Measurements from ENCODE around the gene MGAT3. TPM values are rescaled to one million over a fixed set of nuclear protein-coding genes. Genes with fewer than 3 reads are reported as not detected.

MGAT3 gene
- total and polyA plus RNA-seq, 2 of the 13 experiments (the other 11 are each of a cell fraction or from before 2014, with no cell fraction given): 0.11 to 0.15 TPM

GRCh38 chr22:39508393-39508792, 51.6 kb downstream of the MGAT3 start:
- no TSS peak for BruUV-seq (replicated peaks)
- Histone ChIP-seq H3K27me3 (ENCODE audit: control insufficient read depth in 1 of 2, insufficient read depth in 2 of 2, low read length in 2 of 2) (no peaks in the 10 kb centered on the region), H3K9ac (ENCODE audit: insufficient read depth, low read depth, low read length) (no peak overlapping the region), H4K20me1 (ENCODE audit: insufficient read depth, low read length) (peaks cover 20% of the 10 kb centered on the region), H2AFZ (ENCODE audit: low read length) (no peak overlapping the region), H3K9me3 (ENCODE audit: low read length) (no peaks in the 10 kb centered on the region), H3K4me1 (ENCODE audit: insufficient read depth, low read length) (peaks cover 35% of the 10 kb centered on the region), H3K36me3 (replicated peaks in 1 of 2; ENCODE audit: control insufficient read depth in 1 of 2, insufficient read depth in 2 of 2, low read length in 2 of 2) (peaks cover 33 to 84% of the 10 kb centered on the region in 2 experiments), H3K79me2 (ENCODE audit: insufficient read depth, low read length) (peaks cover 60% of the 10 kb centered on the region), H3K4me2 (ENCODE audit: low read depth, low read length) (no peak overlapping the region), H3K27ac (ENCODE audit: extremely low read length, insufficient read depth, low read length) (no peak overlapping the region), H3K4me3 (replicated peaks in 1 of 3; ENCODE audit: insufficient read depth in 1 of 3, low read depth in 2 of 3, low read length in 3 of 3) (no peak overlapping the region)
- in situ Hi-C loops (cut with HindIII; ENCODE audit: extremely low pct_ligation_motif_present, low pct_unique_long_range_greater_than_20kb) (no loop called here), intact Hi-C loops (cut with micrococcal nuclease; ENCODE audit: unreplicated experiment) (no loop called here)
- ChIA-PET POLR2A (interaction anchor here (1.8 kb wide), 1 partner anchor 12 kb away, joined by 9 read pairs; the partner anchor contains the start of gene ATF4), CTCF (ENCODE audit: low intra/inter-chr PET ratio, low total read pairs) (no interaction called here)
- no peak for TF ChIP-seq HOXA3 (CRISPR knock-in tag; IDR thresholded peaks at IDR 0.05)
- FAIRE-seq: no peak
- WGBS (ENCODE audit: low lambda C conversion rate): 95% methylated on average over 4 of the region's 4 CpGs
- no peak for ATAC-seq
- no peak for DNase-seq (ENCODE audit: low spot score)

- no peak for FAIRE-seq
- peaks cover 50 to 88% of the 10 kb centered on the region in 2 experiments for H3K36me3 ChIP-seq (replicated peaks in 1 of 2; ENCODE audit: control insufficient read depth in 1 of 2, insufficient read depth in 2 of 2, low read length in 2 of 2)
- in situ Hi-C loops (cut with HindIII; ENCODE audit: extremely low pct_ligation_motif_present, low pct_unique_long_range_greater_than_20kb) (no loop called here), intact Hi-C loops (cut with micrococcal nuclease; ENCODE audit: unreplicated experiment) (no loop called here)
- peaks cover 19% of the 10 kb centered on the region for H3K4me1 ChIP-seq (ENCODE audit: insufficient read depth, low read length)
- CTCF ChIA-PET (ENCODE audit: low intra/inter-chr PET ratio, low total read pairs): no interaction called here
- H3K9ac ChIP-seq (ENCODE audit: insufficient read depth, low read depth, low read length): no peak overlapping the region
- BruUV-seq (replicated peaks): no TSS peak
- no peaks in the 10 kb centered on the region for H3K9me3 ChIP-seq (ENCODE audit: low read length)
- H3K4me2 ChIP-seq (ENCODE audit: low read depth, low read length): no peak overlapping the region
- H3K27ac ChIP-seq (ENCODE audit: extremely low read length, insufficient read depth, low read length): no peak overlapping the region
- H3K27me3 ChIP-seq (ENCODE audit: control insufficient read depth in 1 of 2, insufficient read depth in 2 of 2, low read length in 2 of 2): no peaks in the 10 kb centered on the region
- no peak for DNase-seq (ENCODE audit: low spot score)
- H3K79me2 ChIP-seq (ENCODE audit: insufficient read depth, low read length): peaks cover 44% of the 10 kb centered on the region
- H4K20me1 ChIP-seq (ENCODE audit: insufficient read depth, low read length): peaks cover 32% of the 10 kb centered on the region
- ATAC-seq: no peak
- no peak overlapping the region for H2AFZ ChIP-seq (ENCODE audit: low read length)
- WGBS (ENCODE audit: low lambda C conversion rate): 100% methylated on average over 4 of the region's 4 CpGs
- no peak overlapping the region for H3K4me3 ChIP-seq (replicated peaks in 1 of 3; ENCODE audit: insufficient read depth in 1 of 3, low read depth in 2 of 3, low read length in 3 of 3)
- TF ChIP-seq HNRNPK (IDR thresholded peaks at IDR 0.05; ENCODE audit: low read depth, low read length, poor library complexity, severe bottlenecking): no peak
- TF ChIP-seq ISX (CRISPR knock-in tag; conservative IDR thresholded peaks at IDR 0.05): no peak
- TF ChIP-seq ZNF558 (CRISPR knock-in tag; IDR thresholded peaks at IDR 0.05; ENCODE audit: borderline replicate concordance): no peak
- POLR2A ChIA-PET: interaction anchor here (1.1 to 2.3 kb wide), 5 partner anchors 9 to 18 kb away, joined by 3 to 7 read pairs (median 5); partner anchors contain the start of genes ATF4 and MIEF1
These were observed 53.8 kb downstream of the MGAT3 start for GRCh38 chr22:39510529-39511149.
